NCI-H146 (cell line): ENCODE data around the gene ESPL1.

Source experiments
- DNase-seq: peaks from one replicate; lab custom pipeline; 2025; lab: John Stamatoyannopoulos, UW

The ESPL1 gene

DNA sequence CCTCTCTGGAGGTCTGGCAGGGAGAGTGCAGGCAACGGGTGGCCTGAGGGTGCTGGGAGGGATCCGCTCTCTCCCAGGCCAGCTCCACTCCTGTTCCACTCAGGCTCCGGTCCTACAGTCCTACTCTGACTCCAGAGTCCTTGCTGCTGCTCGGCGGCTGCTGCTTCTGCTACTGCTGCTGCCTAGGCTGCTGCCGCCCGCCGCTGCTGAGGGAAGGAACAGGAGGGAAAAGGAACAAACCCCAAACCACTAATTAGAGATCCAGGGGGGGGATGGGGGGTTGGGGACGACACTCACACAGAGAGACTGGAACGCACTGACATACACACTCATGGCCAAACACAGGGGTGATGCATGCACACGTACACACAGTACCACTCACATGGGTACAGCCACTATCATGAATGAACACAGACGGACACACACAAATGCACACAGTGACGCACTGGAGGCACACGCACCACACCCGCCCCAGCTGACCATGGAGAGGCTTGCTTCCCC is 68.1 kb downstream of the ESPL1 start, which contains the start of gene SP7:
Gene SP7 (minus strand): TSS at position 174 of the 501 bp plus-strand sequence. CDS start 708 bp downstream, outside the sequence.
- DNase-seq, result no peak

DNA sequence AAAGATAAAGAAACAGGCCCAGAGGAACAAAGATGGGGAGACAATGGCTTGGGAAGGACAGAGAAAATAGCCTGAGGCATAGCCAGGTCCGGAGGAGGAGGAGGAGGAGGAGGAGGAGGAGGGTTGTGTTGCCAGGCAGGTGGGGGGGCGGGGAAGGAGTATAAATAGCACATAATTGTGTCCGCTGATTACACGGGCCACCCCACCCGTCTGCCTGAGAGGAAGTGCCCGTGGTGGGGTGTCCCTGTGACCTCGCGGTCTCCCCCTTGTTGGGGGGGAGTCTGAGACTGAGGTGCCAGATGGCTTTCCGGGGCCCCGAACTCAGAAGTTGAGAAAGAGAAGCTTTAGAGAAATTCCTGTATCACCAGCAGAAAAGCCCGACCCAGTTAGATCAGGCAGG is 69.9 kb downstream of the ESPL1 start:
- peak; percentile 72 for DNase-seq

DNA sequence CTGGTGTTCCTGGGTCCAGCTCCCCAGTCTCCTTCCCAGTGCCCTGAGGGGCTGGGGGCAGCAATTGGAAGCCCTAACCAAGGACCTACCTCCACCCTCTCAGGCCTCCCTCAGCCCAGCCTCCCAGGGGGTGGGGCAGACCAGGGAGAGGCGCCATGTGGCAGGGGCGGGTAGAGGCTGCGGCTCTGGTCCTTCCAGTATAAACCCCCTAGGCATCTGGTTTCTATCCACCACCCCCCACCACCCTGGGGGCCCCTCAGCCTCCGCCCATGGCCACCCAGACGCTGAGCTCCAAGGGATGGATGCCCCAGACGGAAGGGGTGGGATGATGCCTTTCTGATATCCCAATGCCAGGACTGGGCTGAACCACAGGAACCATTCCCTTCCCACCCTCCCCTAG is 70.8 kb downstream of the ESPL1 start:
- no peak for DNase-seq

DNA sequence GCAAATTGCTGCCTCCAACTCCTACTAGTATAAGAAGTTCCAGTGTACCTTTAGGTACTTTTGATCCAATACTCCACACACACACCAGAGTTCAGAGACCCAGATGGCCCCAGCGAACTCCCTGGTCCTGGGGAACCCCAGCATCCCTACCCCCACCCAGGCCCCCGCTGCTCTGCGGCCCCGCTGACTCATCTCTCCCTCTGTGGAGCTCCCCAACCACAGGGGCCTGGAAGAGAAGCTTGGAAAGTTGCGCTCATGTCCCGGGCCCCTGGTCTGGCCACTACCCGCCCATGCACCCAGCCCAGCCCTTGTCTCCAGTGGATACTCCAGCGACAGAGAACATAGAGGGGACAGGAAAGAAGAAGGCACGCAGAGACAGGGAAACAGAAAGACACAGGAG is 72.3 kb downstream of the ESPL1 start:
- DNase-seq, result no peak
